Measurements from ENCODE around the gene VAV3.

Gene VAV3

GRCh38 chr1:107600607-107601160 lies 364.3 kb downstream of the VAV3 start:
- POLR2A ChIA-PET, result no interaction called here
- DNase-seq (ENCODE audit: extremely low spot score), result no peak
- CTCF ChIA-PET, result interaction anchor here (1.0 kb wide), 1 partner anchor 20 kb away, joined by 3 read pairs; no protein-coding TSS in a partner anchor

GRCh38 chr1:107599220-107599619 lies 365.8 kb downstream of the VAV3 start:
- CTCF ChIA-PET, result interaction anchor here (1.1 kb wide), 1 partner anchor 16 kb away, joined by 3 read pairs; no protein-coding TSS in a partner anchor
- no peak for DNase-seq (ENCODE audit: extremely low spot score)
- POLR2A ChIA-PET, result no interaction called here
- no peak for TF ChIP-seq CTCF (IDR thresholded peaks at IDR 0.05; ENCODE audit: control extremely low read depth, extremely low read depth, low read depth, missing control alignments)

More at GRCh38 chr1:107600607-107601160, 364.3 kb downstream of the VAV3 start:
- TF ChIP-seq CTCF (IDR thresholded peaks at IDR 0.05; ENCODE audit: control extremely low read depth, extremely low read depth, low read depth, missing control alignments), result no peak

GRCh38 chr1:107597290-107597689 lies 367.7 kb downstream of the VAV3 start:
- no peak for TF ChIP-seq CTCF (IDR thresholded peaks at IDR 0.05; ENCODE audit: control extremely low read depth, extremely low read depth, low read depth, missing control alignments)
- CTCF ChIA-PET, result interaction anchor here (0.9 kb wide), 1 partner anchor 29 kb away, joined by 3 read pairs; no protein-coding TSS in a partner anchor
- POLR2A ChIA-PET, result no interaction called here
- no peak for DNase-seq (ENCODE audit: extremely low spot score)

- DNase-seq (ENCODE audit: extremely low spot score), result no peak
- ChIA-PET POLR2A (no interaction called here), CTCF (interaction anchor here (0.9 kb wide), 1 partner anchor 12 kb away, joined by 3 read pairs; no protein-coding TSS in a partner anchor)
- no peak for TF ChIP-seq CTCF (IDR thresholded peaks at IDR 0.05; ENCODE audit: control extremely low read depth, extremely low read depth, low read depth, missing control alignments)
Measured at GRCh38 chr1:107594536-107594935, 370.4 kb downstream of the VAV3 start.

GRCh38 chr1:107593501-107594209 lies 371.3 kb downstream of the VAV3 start:
- DNase-seq (ENCODE audit: extremely low spot score), result no peak
- ChIA-PET CTCF (no interaction called here), POLR2A (no interaction called here)
- TF ChIP-seq CTCF (IDR thresholded peaks at IDR 0.05; ENCODE audit: control extremely low read depth, extremely low read depth, low read depth, missing control alignments), result no peak

- DNase-seq (ENCODE audit: extremely low spot score), result no peak
- CTCF ChIA-PET, result no interaction called here
- POLR2A ChIA-PET, result no interaction called here
- TF ChIP-seq CTCF (IDR thresholded peaks at IDR 0.05; ENCODE audit: control extremely low read depth, extremely low read depth, low read depth, missing control alignments), result no peak
Measured at GRCh38 chr1:107590900-107591622, 373.9 kb downstream of the VAV3 start.

Data from GM10248 (cell line).